Parathyroid adenoma (tissue), 2 donors: Measurements from ENCODE around the gene CTSK.
"Not testable (repeated sequence)": the region's sequence is repeated elsewhere in the genome, so short reads cannot be mapped to it uniquely, and the experiment has no call there.

Experiments used
- H2AFZ ChIP-seq: fragments of 300-600 bp; sonication (generic); one replicate; pipeline ENCODE4 v1.7.0; 2017; ENCODE audit warnings: antibody characterized with exemption, mild to moderate bottlenecking
- H3K27ac ChIP-seq: fragments of 300-600 bp; sonication (generic); one replicate; pipeline ENCODE4 v1.7.0; 2017
- H3K27me3 ChIP-seq: fragments of 300-600 bp; sonication (generic); one replicate; pipeline ENCODE4 v1.7.0; 2017; ENCODE audit warnings: low read length; ENCODE audit not compliant: control insufficient read depth, insufficient read depth
- H3K36me3 ChIP-seq: fragments of 300-600 bp; sonication (generic); one replicate; pipeline ENCODE4 v1.7.0; 2017; ENCODE audit warnings: low read length; ENCODE audit not compliant: control insufficient read depth, insufficient read depth
- H3K4me1 ChIP-seq: fragments of 300-600 bp; sonication (generic); one replicate; pipeline ENCODE4 v1.7.0; 2017; ENCODE audit warnings: control low read depth
- H3K4me2 ChIP-seq: fragments of 300-600 bp; sonication (generic); one replicate; pipeline ENCODE4 v1.7.0; 2017; ENCODE audit warnings: low read length
- H3K4me3 ChIP-seq: fragments of 300-600 bp; sonication (generic); one replicate; pipeline ENCODE4 v1.7.0; 2017; ENCODE audit warnings: low read depth, low read length
- H3K79me2 ChIP-seq: fragments of 300-600 bp; sonication (generic); one replicate; pipeline ENCODE4 v1.7.0; 2017; ENCODE audit warnings: control low read depth
- H3K9ac ChIP-seq: fragments of 300-600 bp; sonication (generic); one replicate; pipeline ENCODE4 v1.7.0; 2017; ENCODE audit warnings: mild to moderate bottlenecking
- H3K9me3 ChIP-seq: fragments of 300-600 bp; sonication (generic); one replicate; pipeline ENCODE4 v1.7.0; 2017; ENCODE audit warnings: low read length; ENCODE audit not compliant: control insufficient read depth
- CTCF ChIP-seq: fragments of 300-600 bp; sonication (generic); IDR thresholded peaks from one replicate; pipeline ENCODE4 v1.7.0; 2017; ENCODE audit warnings: antibody characterized with exemption, mild to moderate bottlenecking
- donor health status: primary hyperparathyroidism.

CTSK gene

GRCh38 chr1:150842343-150842742 is 34.3 kb upstream of the CTSK start:
- no peak overlapping the region for H3K9ac ChIP-seq
- no peaks in the 10 kb centered on the region for H3K4me1 ChIP-seq

GRCh38 chr1:150841626-150842025 is 33.6 kb upstream of the CTSK start:
- Histone ChIP-seq H2AFZ (no peak overlapping the region), H3K9ac (no peak overlapping the region), H3K27ac (no peak overlapping the region), H3K79me2 (no peaks in the 10 kb centered on the region), H3K36me3 (no peaks in the 10 kb centered on the region), H3K4me1 (no peaks in the 10 kb centered on the region), H3K4me3 (no peak overlapping the region), H3K9me3 (no peaks in the 10 kb centered on the region), H3K27me3 (no peaks in the 10 kb centered on the region), H3K4me2 (no peak overlapping the region)
- no peak for TF ChIP-seq CTCF

More at GRCh38 chr1:150842343-150842742, 34.3 kb upstream of the CTSK start:
- Histone ChIP-seq H3K27ac (no peak overlapping the region), H3K27me3 (no peaks in the 10 kb centered on the region), H3K36me3 (no peaks in the 10 kb centered on the region), H3K79me2 (no peaks in the 10 kb centered on the region), H3K9me3 (no peaks in the 10 kb centered on the region), H2AFZ (no peak overlapping the region), H3K4me2 (no peak overlapping the region), H3K4me3 (no peak overlapping the region)
- TF ChIP-seq CTCF = no peak

GRCh38 chr1:150840850-150841249 is 32.8 kb upstream of the CTSK start:
- not testable (repeated sequence) for H2AFZ ChIP-seq, H3K9ac ChIP-seq

GRCh38 chr1:150836129-150836773 is 28.2 kb upstream of the CTSK start:
- no peak overlapping the region for H3K4me2 ChIP-seq
- no peak overlapping the region for H3K27ac ChIP-seq
- no peak overlapping the region for H2AFZ ChIP-seq
- no peaks in the 10 kb centered on the region for H3K4me1 ChIP-seq
- no peak overlapping the region for H3K9ac ChIP-seq
- no peaks in the 10 kb centered on the region for H3K79me2 ChIP-seq
- H3K27me3 ChIP-seq = no peaks in the 10 kb centered on the region
- no peaks in the 10 kb centered on the region for H3K36me3 ChIP-seq
- no peak overlapping the region for H3K4me3 ChIP-seq
- no peaks in the 10 kb centered on the region for H3K9me3 ChIP-seq
- no peak for TF ChIP-seq CTCF

More at GRCh38 chr1:150840850-150841249, 32.8 kb upstream of the CTSK start:
- H3K36me3 ChIP-seq, H3K9me3 ChIP-seq, H3K4me1 ChIP-seq, H3K79me2 ChIP-seq, H3K27ac ChIP-seq, H3K27me3 ChIP-seq, H3K4me2 ChIP-seq, H3K4me3 ChIP-seq: not testable (repeated sequence)

GRCh38 chr1:150833961-150834360 is 25.9 kb upstream of the CTSK start:
- H3K36me3 ChIP-seq, H3K4me3 ChIP-seq, H3K4me2 ChIP-seq, H3K9ac ChIP-seq, H3K9me3 ChIP-seq, H3K27ac ChIP-seq, H2AFZ ChIP-seq, H3K27me3 ChIP-seq, H3K4me1 ChIP-seq, H3K79me2 ChIP-seq: not testable (repeated sequence)

- Histone ChIP-seq H3K4me2 (no peak overlapping the region), H3K4me1 (no peaks in the 10 kb centered on the region), H3K9me3 (no peaks in the 10 kb centered on the region), H3K79me2 (no peaks in the 10 kb centered on the region), H2AFZ (no peak overlapping the region), H3K27ac (no peak overlapping the region), H3K27me3 (no peaks in the 10 kb centered on the region), H3K9ac (no peak overlapping the region), H3K4me3 (no peak overlapping the region), H3K36me3 (no peaks in the 10 kb centered on the region)
- no peak for TF ChIP-seq CTCF
Measured at GRCh38 chr1:150832597-150832996, 24.5 kb upstream of the CTSK start.
